GM12872 (cell line): ENCODE measurements around the gene STAT2.
A peak's percentile ranks its signal among the peaks of the same experiment; 100 is the strongest.

Source experiments
- TF ChIP-seq, protein P1 (sequence below): IDR thresholded peaks from 3 replicates; pipeline ENCODE4 v1.5.1; 2011; ENCODE audit warnings: low read depth, mild to moderate bottlenecking, low read length, moderate library complexity; ENCODE audit not compliant: insufficient read depth

Gene STAT2

DNA sequence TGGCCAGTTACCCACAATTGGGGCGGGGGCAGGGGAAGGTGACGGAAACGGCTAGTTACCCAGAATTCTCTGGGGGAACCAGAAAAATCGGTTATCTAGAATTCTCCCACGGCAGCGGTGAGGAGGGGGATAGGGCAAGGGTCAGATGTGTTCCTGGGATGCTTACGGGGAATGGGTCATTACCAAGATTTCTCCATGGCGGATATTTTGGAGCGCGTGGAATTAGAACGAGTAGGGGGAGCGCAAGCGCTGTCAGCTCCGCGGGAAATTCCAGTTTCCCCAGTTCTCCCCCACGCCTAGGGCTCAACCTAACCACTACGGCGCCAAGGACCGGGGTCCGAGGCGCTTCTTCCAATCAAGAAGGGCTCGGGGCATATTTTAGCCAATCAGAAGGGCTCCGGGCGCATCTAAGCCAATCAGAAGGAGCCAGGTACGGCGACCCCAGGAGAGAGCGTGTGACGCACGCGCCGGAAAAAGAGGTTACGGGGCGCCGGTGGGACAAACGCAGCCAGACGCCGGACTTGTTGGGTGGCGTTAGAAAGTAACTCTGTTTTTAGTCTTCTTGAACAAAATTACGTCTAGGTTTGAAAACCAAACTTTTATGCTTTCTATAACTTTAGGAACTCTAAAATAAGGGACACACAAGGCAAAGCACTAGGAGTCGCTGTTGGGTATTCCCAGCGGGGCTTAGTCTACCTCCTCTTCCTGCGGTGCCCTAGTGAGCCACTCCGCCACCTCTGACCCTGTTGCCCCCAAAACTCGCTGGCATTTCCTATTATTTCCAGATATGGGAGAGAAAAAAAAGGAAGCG, 26.0 kb downstream of the STAT2 start, which contains the start of gene PAN2:
PAN2 (minus strand) TSS at position 322 of the 811 bp plus-strand sequence. CDS start 906 bp downstream, outside the sequence.
- TF ChIP-seq, protein P1, sequence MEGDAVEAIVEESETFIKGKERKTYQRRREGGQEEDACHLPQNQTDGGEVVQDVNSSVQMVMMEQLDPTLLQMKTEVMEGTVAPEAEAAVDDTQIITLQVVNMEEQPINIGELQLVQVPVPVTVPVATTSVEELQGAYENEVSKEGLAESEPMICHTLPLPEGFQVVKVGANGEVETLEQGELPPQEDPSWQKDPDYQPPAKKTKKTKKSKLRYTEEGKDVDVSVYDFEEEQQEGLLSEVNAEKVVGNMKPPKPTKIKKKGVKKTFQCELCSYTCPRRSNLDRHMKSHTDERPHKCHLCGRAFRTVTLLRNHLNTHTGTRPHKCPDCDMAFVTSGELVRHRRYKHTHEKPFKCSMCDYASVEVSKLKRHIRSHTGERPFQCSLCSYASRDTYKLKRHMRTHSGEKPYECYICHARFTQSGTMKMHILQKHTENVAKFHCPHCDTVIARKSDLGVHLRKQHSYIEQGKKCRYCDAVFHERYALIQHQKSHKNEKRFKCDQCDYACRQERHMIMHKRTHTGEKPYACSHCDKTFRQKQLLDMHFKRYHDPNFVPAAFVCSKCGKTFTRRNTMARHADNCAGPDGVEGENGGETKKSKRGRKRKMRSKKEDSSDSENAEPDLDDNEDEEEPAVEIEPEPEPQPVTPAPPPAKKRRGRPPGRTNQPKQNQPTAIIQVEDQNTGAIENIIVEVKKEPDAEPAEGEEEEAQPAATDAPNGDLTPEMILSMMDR, result peak; percentile 66

DNA sequence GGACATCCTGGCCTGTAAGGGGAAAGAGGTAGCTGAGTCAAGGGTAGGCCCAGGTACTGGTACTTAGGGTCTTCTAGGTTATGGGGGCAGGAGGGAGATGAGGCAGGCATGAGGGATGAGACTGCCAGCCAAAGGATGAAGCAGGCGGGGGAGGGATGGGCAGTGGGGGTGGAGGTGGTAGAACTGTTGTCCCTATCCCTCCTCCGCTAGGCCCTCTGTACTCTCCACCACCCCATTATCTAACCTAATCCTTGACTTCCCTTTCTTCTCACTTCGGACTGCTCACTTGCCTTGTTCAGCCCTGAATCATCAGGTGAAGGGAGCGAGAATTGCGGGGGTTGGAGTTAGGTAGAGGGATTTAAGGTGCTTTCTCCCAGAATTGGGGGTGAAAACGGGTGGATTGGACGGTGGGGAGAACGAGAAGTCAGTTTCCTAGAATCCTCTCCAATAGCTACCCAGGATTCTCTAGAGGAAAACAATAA, 26.7 kb downstream of the STAT2 start:
- TF ChIP-seq, protein P1, result no peak

DNA sequence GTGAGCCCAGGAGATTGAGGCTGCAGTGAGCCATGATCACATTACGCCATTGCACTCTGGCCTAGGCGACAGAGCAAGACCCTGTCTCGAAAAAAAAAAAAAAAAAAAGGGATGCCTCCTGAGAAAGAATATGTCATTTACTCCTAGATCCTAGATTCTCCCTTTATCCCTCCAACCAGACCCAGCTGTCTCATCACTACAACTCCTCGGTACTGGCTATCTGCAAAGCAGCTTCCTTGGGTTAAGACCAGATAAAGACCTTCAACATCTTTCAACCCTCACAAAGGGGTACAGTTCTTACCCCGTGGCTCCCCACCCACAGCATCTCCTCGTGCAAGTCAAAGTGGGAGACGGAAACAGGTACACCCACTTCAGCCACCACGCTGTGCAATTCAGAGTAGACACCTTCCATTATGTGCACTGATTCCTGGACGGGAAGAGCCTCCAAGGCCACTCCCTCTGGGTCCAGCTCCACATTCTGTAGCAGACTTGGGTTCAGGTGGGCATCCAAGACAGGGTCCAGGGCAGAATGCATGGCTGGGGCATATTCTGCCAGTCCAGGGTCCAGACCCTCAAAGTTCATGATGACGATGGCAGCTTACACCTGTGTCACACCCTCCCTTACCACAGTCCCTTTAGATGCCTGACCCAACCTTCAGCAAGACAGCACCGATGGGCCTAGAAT, 27.3 kb downstream of the STAT2 start:
- TF ChIP-seq, protein P1, result no peak

DNA sequence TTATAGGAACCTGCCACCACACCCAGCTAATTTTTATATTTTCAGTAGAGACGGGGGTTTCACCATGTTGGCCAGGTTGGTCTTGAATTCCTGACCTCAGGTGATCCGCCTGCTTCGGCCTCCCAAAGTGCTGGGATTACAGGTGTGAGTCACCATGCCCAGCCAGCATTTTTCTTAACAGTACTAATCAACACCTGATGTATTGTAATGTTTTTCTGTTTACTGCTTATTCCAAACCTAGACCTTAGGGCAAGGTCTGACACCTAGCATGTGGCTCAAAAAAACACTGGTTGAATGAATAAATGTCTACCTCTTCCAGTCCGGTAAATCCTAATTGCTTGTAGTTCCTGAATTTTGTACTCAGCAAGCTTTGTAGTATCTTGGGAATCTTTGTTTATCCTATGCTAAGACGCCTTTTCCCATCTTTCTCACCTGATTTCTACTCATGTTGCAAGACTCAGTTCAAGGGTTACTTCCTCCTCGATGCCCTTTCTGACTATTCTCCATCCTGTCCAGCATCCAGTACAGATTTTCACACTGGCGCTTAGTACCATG, 28.9 kb downstream of the STAT2 start:
- TF ChIP-seq, protein P1, result no peak

DNA sequence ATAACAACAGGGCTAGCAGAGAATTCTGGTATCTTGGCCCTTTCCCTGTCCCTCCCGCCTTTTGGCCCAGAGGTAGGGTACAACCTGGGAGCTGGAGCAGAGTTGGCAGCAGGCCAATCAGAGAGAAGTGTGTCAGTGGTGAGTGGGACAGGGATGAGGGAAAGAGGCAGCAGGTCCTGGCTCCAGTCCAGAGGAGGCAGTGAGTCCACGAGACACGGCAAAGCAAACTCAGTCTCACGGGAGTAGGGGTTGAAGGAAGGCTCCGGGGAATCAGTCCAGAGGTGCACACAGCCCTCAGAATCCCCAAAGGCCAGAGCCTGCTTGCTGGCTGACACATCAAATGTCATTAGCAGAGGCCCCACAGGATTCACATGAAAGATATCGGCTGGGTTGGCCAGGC, 33.4 kb downstream of the STAT2 start:
- TF ChIP-seq, protein P1, result no peak

DNA sequence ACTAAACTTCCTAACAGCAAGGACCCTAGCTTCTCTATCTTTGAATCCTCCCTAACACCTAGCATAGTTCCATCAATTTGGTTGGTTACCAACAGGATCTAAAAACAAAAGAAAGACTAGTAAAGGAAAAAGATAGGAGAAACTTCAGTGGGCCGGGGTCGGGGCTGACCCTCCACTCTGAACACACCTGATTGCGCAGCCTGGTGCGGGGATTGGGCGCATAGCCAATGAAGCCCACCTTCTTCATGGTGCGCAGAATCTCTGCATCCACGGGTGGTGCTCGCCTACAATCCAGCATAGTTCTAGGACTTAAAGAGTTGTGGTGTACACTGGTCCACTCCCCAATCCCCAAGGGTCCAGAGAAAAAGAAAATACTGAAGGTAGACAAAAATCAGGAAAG, 33.8 kb downstream of the STAT2 start:
- TF ChIP-seq, protein P1, result no peak

DNA sequence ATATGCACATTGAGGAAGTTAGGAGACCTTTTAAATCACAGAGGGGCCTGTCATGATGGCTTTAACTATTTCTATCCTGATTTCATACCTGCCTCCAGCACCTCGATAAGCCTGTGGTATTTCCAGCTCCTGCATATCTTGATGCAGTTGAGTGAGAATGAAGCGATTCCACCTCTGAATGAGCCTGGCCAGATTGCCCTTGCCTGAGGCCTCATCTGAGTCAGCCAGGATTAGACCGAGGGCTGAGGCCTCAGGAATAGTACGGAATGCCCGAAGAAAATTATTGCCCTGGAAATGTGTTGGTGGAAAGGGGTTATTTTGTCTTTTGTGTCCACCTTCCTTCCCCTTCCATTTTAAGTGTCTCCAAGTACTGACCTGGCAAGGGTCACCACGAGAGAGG, 35.7 kb downstream of the STAT2 start:
- TF ChIP-seq, protein P1, result no peak
